NCI-H69 (cell line): ENCODE data around the gene COL6A3.

Experiments
- DNase-seq: peaks from one replicate; lab custom pipeline; 2025; lab: John Stamatoyannopoulos, UW

The COL6A3 gene, protein sequence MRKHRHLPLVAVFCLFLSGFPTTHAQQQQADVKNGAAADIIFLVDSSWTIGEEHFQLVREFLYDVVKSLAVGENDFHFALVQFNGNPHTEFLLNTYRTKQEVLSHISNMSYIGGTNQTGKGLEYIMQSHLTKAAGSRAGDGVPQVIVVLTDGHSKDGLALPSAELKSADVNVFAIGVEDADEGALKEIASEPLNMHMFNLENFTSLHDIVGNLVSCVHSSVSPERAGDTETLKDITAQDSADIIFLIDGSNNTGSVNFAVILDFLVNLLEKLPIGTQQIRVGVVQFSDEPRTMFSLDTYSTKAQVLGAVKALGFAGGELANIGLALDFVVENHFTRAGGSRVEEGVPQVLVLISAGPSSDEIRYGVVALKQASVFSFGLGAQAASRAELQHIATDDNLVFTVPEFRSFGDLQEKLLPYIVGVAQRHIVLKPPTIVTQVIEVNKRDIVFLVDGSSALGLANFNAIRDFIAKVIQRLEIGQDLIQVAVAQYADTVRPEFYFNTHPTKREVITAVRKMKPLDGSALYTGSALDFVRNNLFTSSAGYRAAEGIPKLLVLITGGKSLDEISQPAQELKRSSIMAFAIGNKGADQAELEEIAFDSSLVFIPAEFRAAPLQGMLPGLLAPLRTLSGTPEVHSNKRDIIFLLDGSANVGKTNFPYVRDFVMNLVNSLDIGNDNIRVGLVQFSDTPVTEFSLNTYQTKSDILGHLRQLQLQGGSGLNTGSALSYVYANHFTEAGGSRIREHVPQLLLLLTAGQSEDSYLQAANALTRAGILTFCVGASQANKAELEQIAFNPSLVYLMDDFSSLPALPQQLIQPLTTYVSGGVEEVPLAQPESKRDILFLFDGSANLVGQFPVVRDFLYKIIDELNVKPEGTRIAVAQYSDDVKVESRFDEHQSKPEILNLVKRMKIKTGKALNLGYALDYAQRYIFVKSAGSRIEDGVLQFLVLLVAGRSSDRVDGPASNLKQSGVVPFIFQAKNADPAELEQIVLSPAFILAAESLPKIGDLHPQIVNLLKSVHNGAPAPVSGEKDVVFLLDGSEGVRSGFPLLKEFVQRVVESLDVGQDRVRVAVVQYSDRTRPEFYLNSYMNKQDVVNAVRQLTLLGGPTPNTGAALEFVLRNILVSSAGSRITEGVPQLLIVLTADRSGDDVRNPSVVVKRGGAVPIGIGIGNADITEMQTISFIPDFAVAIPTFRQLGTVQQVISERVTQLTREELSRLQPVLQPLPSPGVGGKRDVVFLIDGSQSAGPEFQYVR (N-terminal part only)

DNA sequence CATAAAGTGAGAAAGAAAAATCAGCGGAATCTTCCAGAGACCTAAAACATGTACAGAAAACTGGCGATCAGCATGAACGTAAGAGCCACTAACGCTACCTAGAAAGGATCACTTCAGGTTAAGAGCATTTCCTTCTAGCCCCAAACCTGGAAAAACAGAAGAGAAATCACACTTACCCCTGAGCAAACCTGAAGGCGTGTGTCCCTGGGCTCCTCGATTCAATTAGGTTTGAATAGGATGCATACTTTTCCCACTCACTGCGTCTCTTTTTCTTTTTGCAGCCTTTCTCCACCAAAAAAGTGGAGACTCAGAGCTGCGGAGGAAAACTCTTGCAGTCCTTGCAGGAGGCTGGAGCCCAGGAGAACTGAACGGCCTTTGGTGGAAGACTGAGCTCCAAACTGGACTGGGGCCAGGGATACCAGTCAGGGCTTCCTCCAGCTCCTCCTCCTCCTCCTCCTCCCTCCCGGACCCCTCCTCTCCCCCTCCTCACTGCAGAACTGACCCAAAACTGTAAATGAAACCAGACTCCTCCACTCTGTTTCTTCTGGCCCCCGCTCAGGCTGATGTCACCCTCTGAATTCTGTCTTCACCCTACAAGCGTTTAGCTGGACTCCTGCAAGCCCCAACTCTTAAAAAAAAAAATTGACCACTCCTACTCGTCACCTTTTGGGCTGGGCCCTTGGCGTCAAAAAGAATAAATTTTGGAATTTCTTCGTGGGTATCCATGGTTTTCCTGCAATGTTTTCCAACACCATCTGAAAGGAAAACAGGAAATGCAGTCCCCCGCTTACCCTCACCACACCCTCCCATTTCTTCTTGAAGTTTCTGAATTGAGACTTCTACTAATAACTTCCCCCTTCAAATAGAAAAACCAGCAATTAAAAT, at the start of gene COL6A3:
TSS of gene COL6A3 (minus strand) at position 388 of the 885 bp plus-strand sequence. CDS start 17,347 bp downstream, outside the sequence.
- DNase-seq = no peak

DNA sequence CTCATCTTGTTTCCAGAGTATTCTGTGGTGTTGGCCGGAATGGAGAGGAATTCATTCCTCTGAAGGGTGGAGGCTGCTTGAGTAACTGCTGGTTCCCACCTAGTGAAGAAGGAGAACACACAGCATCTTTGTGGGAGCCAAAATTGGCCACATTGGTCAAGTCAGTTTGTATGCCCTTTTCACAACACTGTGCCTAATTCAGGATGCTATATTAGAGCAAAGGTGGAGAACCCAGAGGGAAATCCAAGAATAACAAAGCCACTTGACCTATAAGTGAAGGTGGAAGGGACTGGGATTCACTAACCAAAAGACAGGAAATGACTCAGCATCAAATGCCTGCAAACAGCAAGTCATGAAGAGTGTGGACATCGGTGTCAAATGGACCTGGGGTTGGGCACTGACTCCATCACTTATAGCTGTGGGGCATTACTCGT, 45.8 kb upstream of the COL6A3 start:
- no peak for DNase-seq

DNA sequence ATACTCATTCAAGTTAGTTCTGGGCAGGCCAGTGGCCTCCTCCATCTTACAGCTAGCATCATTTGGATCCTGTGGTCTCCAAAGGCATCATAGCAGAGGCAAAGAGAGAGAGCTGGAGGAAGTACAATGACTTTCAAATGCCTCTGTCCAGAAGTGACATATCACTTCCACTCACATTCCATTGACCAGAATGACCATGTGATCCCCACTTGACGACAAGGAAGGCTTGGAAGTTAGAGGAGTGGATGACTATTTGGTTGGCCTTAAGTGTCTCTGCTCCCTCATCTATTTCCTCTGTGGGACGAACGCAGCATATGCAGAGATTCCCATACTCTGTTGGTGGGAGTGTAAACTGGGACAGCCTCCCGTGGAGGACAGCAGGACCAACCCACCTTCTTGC, 45.3 kb upstream of the COL6A3 start:
- no peak for DNase-seq

DNA sequence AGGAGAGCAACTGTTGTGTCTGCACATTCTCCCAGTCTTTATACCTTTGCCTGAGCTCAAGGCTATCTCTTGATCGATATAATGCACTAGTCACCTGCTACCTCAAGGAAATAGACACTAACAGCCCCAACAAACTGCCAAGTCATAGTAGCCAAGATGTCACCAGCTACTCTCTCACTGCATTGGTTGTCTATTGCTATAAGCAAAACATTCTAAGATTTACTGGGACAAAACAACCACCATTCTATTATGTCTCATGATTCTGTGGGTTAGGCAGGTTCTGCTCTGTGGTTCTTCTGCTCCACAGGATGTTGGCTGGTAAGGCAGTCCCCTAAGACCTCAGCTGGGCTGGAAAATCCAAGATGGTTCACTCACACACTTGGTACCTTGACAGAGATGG, 44.6 kb upstream of the COL6A3 start:
- no peak for DNase-seq

DNA sequence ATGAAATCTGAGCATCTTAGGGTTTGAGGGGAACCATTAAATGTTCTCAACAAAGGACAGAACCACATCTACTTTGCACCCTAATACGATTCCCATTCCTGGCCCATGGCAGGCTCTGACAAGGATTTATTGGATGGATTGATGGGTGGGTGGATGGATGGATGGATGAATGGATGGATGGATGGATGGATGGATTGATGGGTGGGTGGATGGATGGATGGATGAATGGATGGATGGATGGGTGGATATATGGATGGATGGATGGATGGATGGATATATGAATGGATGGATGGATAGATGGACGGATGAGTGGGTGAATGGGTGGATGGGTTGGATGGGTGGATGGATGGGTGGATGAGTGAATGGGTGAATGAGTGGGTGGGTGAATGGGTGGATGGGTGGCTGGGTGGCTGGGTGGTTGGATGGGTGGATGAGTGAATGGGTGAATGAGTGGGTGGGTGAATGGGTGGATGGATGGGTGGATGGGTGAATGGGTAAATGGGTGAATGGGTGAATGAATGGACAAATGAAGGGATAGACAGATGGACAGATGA, 43.5 kb upstream of the COL6A3 start:
- DNase-seq = no peak

DNA sequence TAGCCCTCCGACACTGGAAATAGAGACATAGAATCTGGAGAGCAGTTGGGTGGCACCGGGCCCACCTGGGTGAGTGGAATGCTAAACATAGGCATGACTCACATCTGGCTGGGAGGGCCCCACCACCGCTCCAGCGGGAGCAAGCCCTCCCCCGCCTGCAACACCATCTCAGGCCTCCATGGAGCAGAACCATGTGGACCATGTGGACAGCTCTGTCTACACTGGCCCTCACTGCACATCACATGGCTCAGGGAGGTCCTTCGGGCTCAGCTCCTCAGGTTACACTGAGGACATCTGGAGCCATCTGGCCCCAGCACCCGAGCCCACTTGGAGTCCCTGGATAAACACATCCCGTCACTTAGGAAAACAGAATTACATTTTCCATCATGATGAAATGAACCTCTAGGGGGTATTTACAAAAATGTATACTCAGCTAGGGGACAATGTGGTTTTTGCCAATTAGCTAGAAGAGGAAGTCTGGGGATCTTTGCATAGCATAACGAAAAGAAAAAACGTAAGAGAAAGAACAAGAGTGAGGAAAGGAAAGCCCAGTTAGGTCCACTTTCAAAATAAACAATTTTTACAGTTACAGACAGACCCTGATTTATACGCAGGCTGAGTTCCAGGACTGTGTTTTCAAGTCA, 42.4 kb upstream of the COL6A3 start:
- DNase-seq = peak; percentile 82

DNA sequence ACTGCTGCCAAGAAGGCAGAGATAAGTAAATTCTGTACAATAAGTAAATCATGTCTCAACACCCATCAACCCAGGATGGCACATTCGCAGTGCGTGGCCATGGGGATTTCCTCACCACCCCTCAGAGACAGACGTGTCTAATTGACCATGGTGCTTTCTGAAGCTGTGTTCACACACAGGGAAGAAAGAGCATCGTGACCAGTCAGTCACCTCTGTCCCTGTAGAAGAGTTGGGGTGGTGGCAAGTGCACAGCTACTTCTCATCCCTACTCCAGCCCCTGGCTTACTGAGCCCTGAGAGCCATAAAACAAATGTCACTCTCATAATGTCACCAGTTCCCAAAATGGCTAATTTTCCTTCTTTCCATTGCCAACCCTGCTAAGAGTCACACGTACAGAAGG, 41.8 kb upstream of the COL6A3 start:
- DNase-seq = no peak

DNA sequence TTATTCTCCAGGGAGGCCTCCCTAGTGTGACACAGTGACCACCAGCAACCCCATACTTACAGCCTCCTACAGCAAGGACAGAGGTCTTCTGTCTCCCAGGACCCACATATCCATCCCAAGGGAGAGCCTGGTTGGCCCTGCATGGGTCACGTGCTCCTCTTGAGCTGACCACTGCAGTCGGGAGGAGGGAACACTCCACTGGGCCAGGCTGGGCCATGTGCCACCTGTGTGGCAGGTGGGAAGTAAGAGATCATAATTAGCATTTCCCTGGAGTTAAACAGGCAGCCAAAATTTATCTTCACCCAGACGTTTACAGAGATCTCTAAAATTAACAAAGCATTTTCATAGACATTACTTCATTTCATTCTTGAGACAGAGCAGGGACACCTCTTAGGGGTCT, 39.7 kb upstream of the COL6A3 start:
- peak; percentile 31 for DNase-seq

DNA sequence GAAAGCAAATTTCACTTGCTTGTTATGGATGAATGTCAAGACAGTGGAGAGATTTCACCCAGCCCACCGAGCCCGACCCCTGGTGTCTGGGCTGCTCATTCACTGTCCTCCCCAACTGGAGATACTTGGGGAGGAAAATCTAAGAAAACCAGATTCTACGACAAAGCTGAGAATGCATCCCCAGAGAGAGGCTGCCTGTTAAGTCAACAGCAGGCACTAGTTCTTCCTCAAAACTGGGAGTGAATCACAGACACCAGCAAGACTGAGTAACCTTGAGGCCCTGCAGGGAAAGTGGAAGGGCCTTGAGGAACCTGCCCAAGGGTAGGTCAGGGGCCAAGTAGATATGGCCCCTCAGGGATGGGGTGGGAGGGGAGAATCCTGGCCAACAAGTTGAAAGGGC, 38.9 kb upstream of the COL6A3 start:
- DNase-seq = no peak

DNA sequence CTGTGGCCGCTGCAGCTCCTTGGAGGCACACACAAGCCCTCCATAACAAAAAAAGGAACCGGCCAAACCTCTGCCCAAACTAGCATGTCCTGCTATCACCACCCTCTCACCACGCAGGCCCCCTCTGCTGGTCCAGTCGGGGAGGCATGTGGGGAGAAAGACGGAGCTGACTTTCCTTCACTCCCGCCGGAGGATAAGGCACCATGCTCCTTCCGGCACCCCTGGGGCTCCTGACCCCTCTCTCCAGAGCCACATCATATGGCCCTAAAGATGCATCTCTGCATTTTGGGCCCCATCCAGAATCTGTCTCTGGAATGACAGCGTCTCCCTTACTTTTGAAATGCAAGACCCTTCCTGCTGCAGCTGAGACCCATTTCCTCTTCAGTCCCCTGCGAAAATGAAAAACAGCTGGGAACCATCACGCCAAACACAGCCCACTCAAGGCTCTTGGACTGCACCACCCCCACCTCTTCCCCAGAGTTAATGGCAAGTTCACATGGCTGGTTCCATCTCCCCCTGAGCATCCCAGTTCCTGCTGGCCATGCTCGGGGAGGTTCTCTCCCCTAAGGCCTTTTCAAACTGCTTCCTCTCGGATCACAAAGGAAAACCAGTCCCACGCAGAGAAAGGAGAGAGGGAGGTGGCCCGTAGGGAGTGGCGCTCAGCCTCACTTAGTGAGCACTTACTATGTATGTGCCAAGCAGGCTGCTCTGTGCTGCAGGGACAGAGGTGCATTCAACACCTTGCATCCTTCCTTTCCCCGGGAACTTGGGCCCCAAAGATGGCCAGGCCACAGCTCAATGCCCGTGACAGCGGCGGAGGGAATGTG, 37.9 kb upstream of the COL6A3 start:
- no peak for DNase-seq

DNA sequence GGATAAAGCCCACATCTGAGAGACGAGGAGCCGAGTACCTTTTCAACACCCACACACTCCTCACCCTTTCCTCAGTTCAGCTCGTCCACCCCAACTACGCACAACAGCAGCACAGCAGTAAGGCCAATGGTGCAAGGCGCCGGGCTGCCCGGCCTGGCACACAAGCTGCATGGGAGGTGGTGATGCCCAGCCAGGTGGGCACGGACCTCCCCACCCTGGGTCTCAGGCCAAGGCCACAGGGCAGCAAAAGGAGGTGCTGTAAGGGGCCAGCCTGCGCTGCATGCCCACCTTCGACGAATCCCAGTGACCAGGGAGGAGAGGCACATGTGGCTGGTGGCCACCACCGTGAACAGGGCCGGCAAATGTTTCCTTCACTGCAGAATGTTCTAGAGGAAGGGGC, 36.6 kb upstream of the COL6A3 start:
- no peak for DNase-seq

DNA sequence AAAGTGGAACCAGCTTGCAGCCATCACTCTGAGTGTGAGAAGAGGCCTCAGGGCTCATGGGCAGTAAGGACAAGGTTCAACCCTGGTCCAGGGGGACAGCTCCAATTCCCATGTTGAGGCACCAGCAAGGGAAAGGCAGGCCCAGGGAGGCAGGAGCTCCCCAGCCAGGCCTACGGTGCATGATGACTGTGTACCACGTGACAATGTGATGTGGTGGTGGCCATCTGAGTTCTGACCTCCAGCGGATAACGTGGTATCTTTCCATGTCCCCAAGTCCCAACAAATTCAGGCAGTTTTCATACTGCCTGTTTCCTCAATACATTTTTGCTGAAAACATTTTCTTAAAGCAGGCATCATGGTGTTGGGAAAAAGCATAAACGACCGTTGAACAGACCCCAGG, 36.1 kb upstream of the COL6A3 start:
- no peak for DNase-seq

DNA sequence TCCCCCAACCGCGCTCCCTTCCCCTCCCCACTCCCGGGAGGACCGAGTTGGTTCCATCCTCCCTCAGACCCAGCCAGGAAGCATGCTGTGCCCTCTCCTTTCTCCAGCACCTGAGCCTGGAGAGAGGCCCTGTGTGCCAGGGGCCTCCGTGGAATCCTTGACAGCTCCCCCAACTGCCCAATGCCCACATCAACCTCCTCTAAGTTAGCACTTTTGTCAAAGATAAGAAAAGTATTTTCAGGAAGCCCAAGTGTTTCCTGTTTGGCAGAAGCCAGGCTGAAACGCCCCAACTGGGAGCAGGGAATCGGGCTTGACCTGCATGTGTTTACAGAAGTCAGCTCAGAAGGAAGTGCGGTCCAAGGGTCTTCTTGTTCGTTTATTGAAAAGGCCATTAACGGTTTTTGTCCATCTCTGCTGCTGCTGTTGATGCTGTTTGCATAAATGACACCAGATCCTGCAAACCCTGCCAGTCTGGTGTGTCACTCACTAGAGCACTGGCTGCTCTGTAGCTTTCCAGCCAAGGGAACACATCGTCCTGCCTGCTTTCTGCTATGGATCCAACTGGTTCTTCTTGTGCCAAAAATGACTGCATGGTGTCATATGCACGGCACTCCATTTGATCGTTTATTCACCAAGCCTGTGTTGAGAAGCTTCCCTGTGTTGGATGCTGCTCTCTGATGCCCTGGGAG, 35.4 kb upstream of the COL6A3 start:
- DNase-seq = no peak

DNA sequence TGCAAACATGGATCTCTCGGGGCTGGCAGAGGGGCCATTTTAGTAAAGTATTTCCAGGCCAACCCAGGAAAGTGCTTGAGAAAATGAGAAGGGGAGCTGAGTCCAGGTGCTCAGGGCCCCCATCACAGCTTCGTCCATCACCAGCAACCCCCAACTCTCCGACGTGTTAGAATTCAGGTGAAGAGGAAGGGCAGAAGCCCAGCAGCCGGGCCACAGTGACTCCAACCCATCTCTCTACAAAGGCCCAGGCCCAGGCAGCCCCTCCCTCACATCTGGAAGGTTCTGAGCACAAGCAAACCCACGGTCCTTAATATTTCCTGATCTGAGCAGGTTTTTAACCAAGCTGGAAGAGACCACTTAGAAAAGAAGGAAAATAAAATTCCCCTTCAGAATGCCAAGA, 34.7 kb upstream of the COL6A3 start:
- DNase-seq = no peak

DNA sequence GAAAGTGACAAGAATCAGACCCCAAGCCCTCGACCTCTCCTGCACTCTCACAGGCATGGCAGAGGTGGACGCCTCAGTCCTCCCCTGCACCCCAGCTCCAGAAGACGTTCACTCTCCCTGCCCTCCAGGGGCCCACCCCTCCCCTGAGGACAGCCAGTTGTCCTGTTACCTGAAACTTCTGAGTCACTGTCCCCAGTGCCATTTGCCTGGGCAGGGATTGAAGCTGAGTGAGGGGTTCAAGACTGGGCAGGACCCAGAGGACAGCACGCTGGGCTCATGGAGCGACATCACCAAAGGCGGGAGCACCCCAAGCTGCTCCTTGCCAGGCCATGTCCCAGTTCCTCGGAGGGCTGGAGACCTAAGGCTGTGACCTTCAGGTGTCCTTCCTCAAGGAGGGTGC, 34.2 kb upstream of the COL6A3 start:
- DNase-seq = no peak

DNA sequence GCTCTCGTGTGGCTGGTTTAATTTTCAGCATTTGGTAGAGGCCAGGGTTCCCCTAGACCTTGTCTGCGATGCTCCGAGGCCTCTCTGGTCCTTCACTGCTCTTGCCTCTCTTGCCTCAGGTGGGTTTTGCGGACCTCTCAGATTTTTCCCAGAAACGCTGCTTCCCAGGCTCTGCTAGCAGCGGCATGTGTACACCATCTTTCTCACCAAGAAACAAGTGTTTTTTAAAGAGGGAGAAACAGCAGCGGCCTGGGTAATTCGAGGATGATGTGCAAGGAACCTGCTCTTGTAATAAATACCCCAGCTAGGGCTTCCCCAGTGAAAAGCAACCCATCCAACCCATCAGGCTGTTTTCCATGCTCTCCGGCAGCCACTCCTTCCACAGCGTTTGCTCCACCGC, 33.5 kb upstream of the COL6A3 start:
- DNase-seq = no peak

DNA sequence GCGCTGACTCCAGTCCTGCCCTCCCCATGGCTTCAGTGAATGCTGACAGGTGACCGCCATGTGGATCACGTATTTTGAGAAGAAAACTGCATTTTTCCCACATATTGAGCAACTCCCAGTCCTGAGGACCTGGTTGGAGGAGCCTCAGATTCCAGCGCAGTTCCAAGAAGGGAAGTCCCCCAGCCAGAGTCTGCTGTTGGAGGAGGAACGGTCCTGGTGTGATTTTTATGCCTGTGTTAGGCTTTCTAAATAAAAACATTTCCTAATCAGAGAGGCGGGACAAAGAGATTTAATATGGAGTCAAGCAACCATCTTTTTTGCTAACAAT, 32.3 kb upstream of the COL6A3 start:
- no peak for DNase-seq

DNA sequence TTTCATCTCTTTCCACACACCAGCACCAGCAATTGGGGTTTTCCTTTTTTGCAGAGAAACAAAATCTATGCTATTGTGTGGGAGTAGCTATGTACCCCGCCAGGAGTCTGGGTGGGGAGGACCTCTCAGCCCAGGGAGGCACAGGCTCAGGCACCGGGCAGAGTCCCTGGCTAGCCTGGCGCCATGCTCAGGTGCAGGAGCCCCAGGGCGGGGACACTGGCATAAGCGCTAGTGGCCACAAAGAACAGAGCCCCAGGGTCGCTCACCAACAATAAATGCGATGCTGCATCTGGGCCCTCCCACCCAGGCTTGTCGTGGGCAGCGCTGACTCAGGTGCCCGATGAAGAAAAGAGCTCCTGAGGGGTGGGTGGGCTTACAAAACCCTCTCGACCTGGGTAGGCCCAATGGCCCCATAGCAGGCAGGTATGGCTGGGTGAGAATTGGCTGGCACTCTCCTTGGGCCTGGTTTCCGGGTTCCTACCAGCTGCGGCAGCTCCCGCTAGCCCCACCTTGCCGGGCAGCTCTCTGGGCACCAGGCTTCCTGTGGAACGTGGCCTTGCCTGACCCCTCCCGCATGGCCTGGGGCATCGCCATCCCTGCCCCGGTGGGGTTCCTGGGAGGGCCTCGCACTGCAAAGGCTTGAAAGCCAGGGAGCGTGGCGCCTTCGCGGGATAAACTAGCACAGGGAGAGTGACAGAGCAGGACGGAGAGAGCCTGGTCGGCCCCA, 31.8 kb upstream of the COL6A3 start:
- DNase-seq = no peak

DNA sequence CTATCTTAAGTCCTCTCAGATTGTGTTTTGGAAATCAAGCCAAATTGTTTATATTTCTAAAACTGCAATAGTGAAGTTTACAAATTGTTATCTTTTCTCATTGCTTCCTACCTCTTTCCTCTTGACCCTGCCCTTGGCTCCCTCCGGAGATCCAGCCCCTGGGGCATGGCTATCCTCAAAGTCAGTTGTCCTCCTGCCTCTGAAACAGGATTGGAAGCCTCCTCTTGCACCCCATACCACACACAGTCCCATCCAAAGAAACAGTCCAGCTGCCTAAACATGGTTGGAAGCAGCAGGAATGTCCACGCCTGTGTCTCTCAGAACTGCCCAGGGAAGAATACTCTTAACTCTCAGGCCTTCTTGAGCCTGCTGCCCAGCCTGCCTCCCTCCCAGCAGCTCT, 30.1 kb upstream of the COL6A3 start:
- no peak for DNase-seq
